ENCODE measurements around the gene C6orf58.

DNA sequence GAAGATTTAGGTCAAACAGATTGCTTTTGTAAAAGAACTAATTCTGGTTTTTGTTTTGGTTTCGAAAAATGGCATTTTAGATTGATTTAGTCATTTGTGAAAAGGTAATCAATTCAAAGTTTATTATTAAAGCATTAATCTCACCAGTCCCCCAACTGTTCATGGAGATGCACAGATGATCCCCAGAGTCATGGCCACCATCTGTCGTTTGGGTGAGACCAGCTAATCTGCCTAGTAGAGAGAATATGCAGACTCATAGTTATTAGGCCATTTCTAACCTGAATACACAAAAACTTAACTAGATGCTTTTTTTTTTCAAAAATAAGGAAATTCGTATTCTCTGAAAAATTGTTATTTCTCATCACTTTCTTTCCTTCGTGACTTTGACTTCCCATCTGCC lies 58.1 kb downstream of the C6orf58 start:
- TF ChIP-seq, protein P1, sequence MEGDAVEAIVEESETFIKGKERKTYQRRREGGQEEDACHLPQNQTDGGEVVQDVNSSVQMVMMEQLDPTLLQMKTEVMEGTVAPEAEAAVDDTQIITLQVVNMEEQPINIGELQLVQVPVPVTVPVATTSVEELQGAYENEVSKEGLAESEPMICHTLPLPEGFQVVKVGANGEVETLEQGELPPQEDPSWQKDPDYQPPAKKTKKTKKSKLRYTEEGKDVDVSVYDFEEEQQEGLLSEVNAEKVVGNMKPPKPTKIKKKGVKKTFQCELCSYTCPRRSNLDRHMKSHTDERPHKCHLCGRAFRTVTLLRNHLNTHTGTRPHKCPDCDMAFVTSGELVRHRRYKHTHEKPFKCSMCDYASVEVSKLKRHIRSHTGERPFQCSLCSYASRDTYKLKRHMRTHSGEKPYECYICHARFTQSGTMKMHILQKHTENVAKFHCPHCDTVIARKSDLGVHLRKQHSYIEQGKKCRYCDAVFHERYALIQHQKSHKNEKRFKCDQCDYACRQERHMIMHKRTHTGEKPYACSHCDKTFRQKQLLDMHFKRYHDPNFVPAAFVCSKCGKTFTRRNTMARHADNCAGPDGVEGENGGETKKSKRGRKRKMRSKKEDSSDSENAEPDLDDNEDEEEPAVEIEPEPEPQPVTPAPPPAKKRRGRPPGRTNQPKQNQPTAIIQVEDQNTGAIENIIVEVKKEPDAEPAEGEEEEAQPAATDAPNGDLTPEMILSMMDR (IDR thresholded peaks at IDR 0.05) = no peak
- TF ChIP-seq SIN3A (IDR thresholded peaks at IDR 0.05; ENCODE audit: borderline replicate concordance, insufficient read depth, low read depth, low read length) = no peak
